Measurements from ENCODE around the gene PTK6.

PTK6 gene

GRCh38 chr20:63507083-63507743 lies 30.0 kb downstream of the PTK6 start:
- no peaks in the 10 kb centered on the region for H3K36me3 Mint-ChIP-seq (ENCODE audit: low read depth)
- peaks cover 5% of the 10 kb centered on the region for H3K4me1 Mint-ChIP-seq (ENCODE audit: low read depth)
- peaks cover 4% of the 10 kb centered on the region for H3K9me3 Mint-ChIP-seq
- no peak for DNase-seq
- no peak overlapping the region for H3K27ac Mint-ChIP-seq
- H3K4me3 Mint-ChIP-seq = no peak overlapping the region
- peaks cover 53% of the 10 kb centered on the region for H3K27me3 Mint-ChIP-seq

DNA sequence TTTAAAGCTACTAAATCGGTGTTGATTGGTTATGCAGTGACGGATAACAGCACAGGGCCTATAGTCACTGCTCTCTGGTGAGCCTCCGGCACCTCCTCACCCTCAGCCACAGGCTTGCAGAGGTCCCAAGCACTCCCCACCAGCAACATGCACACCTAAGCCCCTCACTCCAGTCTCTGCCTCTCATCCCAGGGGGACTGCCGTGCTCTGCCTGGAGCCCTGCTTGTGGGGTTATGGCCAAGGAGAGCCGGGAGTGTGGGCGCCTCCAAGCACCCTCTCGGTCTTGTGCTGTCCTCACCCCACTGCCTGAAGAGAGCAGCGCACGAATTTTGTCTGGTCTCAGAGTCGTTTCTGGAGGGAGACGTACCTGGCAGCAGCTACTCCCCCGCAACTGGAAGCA lies 31.5 kb downstream of the PTK6 start:
- H3K4me3 Mint-ChIP-seq = no peak overlapping the region
- no peak for DNase-seq
- peaks cover 5% of the 10 kb centered on the region for H3K4me1 Mint-ChIP-seq (ENCODE audit: low read depth)
- H3K9me3 Mint-ChIP-seq = peaks cover 4% of the 10 kb centered on the region
- H3K27me3 Mint-ChIP-seq = peaks cover 49% of the 10 kb centered on the region
- no peaks in the 10 kb centered on the region for H3K36me3 Mint-ChIP-seq (ENCODE audit: low read depth)
- no peak overlapping the region for H3K27ac Mint-ChIP-seq

DNA sequence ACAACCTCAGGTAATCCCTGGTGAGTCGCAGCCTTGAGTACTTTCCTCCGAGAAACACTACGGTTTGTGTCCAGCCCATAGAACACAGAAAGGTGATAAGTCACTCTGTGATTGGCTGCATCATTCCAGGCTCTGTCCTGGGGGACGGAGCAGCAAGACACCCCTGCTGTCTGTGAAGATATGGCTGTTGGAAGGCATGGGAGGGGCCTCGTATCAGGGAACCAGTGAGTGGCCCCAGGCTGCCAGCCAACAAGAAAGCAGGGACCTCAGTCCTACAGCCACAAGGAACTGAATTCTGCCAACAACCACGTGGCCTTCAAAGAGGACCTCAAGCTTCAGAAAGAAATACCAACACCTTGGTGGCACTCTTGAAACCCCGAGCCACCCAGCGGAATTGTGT lies 31.9 kb downstream of the PTK6 start:
- Mint-ChIP-seq H3K36me3 (ENCODE audit: low read depth) (no peaks in the 10 kb centered on the region), H3K4me3 (no peak overlapping the region), H3K27me3 (peaks cover 47% of the 10 kb centered on the region), H3K4me1 (ENCODE audit: low read depth) (peaks cover 5% of the 10 kb centered on the region), H3K27ac (no peak overlapping the region), H3K9me3 (peaks cover 4% of the 10 kb centered on the region)
- DNase-seq = no peak

DNA sequence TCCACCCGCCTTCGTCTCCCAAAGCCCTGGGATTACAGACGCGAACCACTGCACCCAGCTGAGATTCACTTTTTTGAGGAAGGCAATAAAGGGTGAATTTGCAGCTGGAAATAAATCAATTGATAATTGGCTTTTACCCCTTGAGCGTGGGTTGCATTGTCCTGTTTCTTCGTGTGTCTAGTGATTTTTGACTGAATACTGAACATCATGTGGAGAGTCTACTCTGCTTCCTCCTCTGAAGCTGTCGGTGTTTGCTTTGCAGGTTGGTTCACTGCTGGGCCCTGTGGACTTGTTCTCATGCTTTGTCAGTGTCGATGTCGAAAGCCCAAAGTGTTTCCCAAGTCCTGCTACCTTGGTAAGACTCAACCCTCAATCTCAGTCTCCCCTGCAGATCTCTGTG lies 32.5 kb downstream of the PTK6 start:
- peaks cover 42% of the 10 kb centered on the region for H3K27me3 Mint-ChIP-seq
- DNase-seq = no peak
- H3K27ac Mint-ChIP-seq = no peak overlapping the region
- peaks cover 5% of the 10 kb centered on the region for H3K4me1 Mint-ChIP-seq (ENCODE audit: low read depth)
- peaks cover 4% of the 10 kb centered on the region for H3K9me3 Mint-ChIP-seq
- H3K4me3 Mint-ChIP-seq = no peak overlapping the region
- no peaks in the 10 kb centered on the region for H3K36me3 Mint-ChIP-seq (ENCODE audit: low read depth)

DNA sequence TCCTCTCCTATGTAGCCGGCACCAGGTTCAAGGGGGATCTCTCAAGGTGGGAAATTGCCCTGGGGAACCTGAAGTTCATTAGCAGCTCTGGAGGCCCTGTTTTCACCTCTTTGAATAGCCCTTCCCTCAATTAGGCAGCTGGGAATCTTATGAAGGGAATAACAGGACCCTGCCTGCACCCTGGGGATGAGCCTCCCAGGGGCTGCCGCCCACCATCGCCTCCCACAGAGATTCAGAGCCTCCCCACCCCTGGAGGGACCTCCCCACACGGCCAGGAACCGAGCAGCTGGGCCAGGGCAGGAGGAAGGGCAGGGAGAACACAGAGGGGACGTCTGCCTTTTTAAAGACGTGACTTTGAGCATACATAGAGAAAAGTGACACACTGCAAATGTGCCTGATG lies 33.7 kb downstream of the PTK6 start:
- Mint-ChIP-seq H3K36me3 (ENCODE audit: low read depth) (no peaks in the 10 kb centered on the region), H3K27ac (no peak overlapping the region), H3K4me1 (ENCODE audit: low read depth) (peaks cover 5% of the 10 kb centered on the region), H3K4me3 (no peak overlapping the region), H3K9me3 (peaks cover 4% of the 10 kb centered on the region), H3K27me3 (peaks cover 34% of the 10 kb centered on the region)
- DNase-seq = no peak

GRCh38 chr20:63502671-63503172 lies 34.5 kb downstream of the PTK6 start:
- Mint-ChIP-seq H3K27me3 (peaks cover 32% of the 10 kb centered on the region), H3K9me3 (peaks cover 4% of the 10 kb centered on the region), H3K36me3 (ENCODE audit: low read depth) (no peaks in the 10 kb centered on the region), H3K27ac (no peak overlapping the region), H3K4me3 (no peak overlapping the region), H3K4me1 (ENCODE audit: low read depth) (peaks cover 3% of the 10 kb centered on the region)
- DNase-seq = no peak

GRCh38 chr20:63501818-63502670 lies 35.1 kb downstream of the PTK6 start:
- peaks cover 4% of the 10 kb centered on the region for H3K9me3 Mint-ChIP-seq

GRCh38 chr20:63500902-63501817 lies 36.0 kb downstream of the PTK6 start:
- Mint-ChIP-seq H3K4me3 (no peak overlapping the region), H3K27me3 (peaks cover 41% of the 10 kb centered on the region), H3K4me1 (ENCODE audit: low read depth) (peaks cover 5% of the 10 kb centered on the region), H3K36me3 (ENCODE audit: low read depth) (no peaks in the 10 kb centered on the region), H3K27ac (no peak overlapping the region), H3K9me3 (peaks cover 4% of the 10 kb centered on the region)
- no peak for DNase-seq

More at GRCh38 chr20:63501818-63502670, 35.1 kb downstream of the PTK6 start:
- no peak overlapping the region for H3K27ac Mint-ChIP-seq
- H3K27me3 Mint-ChIP-seq = peaks cover 36% of the 10 kb centered on the region
- H3K4me3 Mint-ChIP-seq = no peak overlapping the region
- peaks cover 4% of the 10 kb centered on the region for H3K4me1 Mint-ChIP-seq (ENCODE audit: low read depth)
- no peak for DNase-seq
- H3K36me3 Mint-ChIP-seq (ENCODE audit: low read depth) = no peaks in the 10 kb centered on the region

- DNase-seq = no peak
- Mint-ChIP-seq H3K27me3 (peaks cover 41% of the 10 kb centered on the region), H3K4me3 (no peak overlapping the region), H3K36me3 (ENCODE audit: low read depth) (no peaks in the 10 kb centered on the region), H3K9me3 (peaks cover 4% of the 10 kb centered on the region), H3K4me1 (ENCODE audit: low read depth) (peaks cover 5% of the 10 kb centered on the region), H3K27ac (no peak overlapping the region)
Observed at GRCh38 chr20:63500151-63500901, 36.9 kb downstream of the PTK6 start.

DNA sequence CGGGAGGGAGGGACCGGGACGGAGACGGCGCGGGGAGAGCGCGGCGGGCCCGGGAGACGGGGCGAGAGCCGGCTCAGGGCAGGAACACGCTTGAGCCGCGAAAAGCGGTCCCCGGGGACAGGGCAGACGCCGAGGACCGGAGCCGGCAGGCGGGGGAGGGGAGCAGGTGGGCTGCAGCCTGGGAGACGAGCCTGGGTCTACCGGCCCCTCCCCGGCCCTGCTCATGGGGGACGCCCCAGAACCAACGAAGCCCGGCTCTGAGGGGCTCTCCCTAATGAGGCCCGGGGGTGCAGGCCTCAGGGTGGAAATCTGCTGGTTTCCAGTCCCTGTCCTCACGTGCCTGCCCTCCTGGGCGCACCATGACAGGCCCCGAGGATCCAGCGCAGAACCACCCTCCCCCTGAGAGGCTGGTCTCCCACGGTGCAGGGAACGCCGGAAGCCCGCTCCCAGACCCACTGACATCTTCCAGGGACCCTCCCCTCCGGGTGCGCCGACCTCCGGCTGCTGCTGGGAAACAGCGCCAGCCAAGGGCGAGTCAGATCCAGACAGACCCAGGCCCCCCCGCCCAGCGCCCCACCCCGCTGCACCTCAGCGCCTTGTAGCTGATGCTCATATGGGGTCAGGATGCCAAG lies 37.7 kb downstream of the PTK6 start:
- no peak overlapping the region for H3K27ac Mint-ChIP-seq
- no peak for DNase-seq
- no peak overlapping the region for H3K4me3 Mint-ChIP-seq
- H3K9me3 Mint-ChIP-seq = no peaks in the 10 kb centered on the region
- peaks cover 33% of the 10 kb centered on the region for H3K27me3 Mint-ChIP-seq
- H3K36me3 Mint-ChIP-seq (ENCODE audit: low read depth) = no peaks in the 10 kb centered on the region
- peaks cover 5% of the 10 kb centered on the region for H3K4me1 Mint-ChIP-seq (ENCODE audit: low read depth)

DNA sequence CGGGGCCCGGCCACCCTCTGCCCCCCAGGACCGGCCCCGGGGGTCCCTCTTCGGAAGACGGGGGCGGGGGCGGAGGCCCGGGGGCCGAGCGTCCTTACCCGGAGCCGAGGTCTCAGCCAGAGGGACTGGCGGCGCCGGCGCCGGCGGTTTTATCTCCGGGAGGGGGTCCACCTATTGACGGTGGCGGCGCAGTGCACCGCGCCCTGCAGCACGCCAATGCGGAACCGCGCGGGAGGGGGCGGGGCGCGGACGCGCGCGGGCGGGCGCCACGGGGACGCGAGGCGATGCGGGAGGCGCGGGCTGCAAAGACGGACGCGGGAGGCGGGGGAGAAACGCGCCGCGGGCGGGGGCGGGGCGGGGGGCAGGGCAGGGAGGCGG lies 38.2 kb downstream of the PTK6 start, which contains the start of gene EEF1A2:
EEF1A2 (minus strand) TSS at position 124 of the 378 bp plus-strand sequence. CDS start 1,320 bp downstream, outside the sequence.
- Mint-ChIP-seq H3K27me3 (peaks cover 30% of the 10 kb centered on the region), H3K36me3 (ENCODE audit: low read depth) (no peaks in the 10 kb centered on the region), H3K9me3 (no peaks in the 10 kb centered on the region), H3K4me1 (ENCODE audit: low read depth) (peaks cover 5% of the 10 kb centered on the region), H3K27ac (no peak within 1 kb of the TSS), H3K4me3 (no peak within 1 kb of the TSS)
- DNase-seq = peak; percentile 58

GRCh38 chr20:63497946-63498935 lies 38.9 kb downstream of the PTK6 start:
- Mint-ChIP-seq H3K36me3 (ENCODE audit: low read depth) (no peaks in the 10 kb centered on the region), H3K27me3 (peaks cover 27% of the 10 kb centered on the region), H3K4me1 (ENCODE audit: low read depth) (peaks cover 5% of the 10 kb centered on the region), H3K9me3 (no peaks in the 10 kb centered on the region), H3K27ac (no peak overlapping the region), H3K4me3 (no peak overlapping the region)
- no peak for DNase-seq

Measured in activated T-cell treated with anti-CD3 and anti-CD28 coated beads, Interleukin-2, amount 50 U/mL, for 24 hours (primary cell).